ENCODE data around the gene TSNAX.

GRCh38 chr1:231611111-231611510 is 82.6 kb downstream of the TSNAX start:
- no peak for TF ChIP-seq MLLT1 (IDR thresholded peaks at IDR 0.05)
- TF ChIP-seq DPF2 (IDR thresholded peaks at IDR 0.05) = no peak
- TF ChIP-seq MECOM (CRISPR knock-in tag; IDR thresholded peaks at IDR 0.05) = no peak
- no peak for TF ChIP-seq CTCF (IDR thresholded peaks at IDR 0.05 in 2 of 3, conservative IDR thresholded peaks at IDR 0.05 in 1 of 3; ENCODE audit: insufficient read depth in 2 of 3, low read depth in 1 of 3, low read length in 3 of 3)
- no peak for TF ChIP-seq TCF3 (CRISPR knock-in tag; IDR thresholded peaks at IDR 0.05)
- TF ChIP-seq JUN (IDR thresholded peaks at IDR 0.05; ENCODE audit: borderline replicate concordance, low read depth, low read length) = no peak
- TF ChIP-seq JUN (CRISPR knock-in tag; IDR thresholded peaks at IDR 0.05; ENCODE audit: borderline replicate concordance) = no peak
- TF ChIP-seq NELFE (IDR thresholded peaks at IDR 0.05; ENCODE audit: insufficient read depth, insufficient read length) = no peak
- TF ChIP-seq CUX1 (CRISPR knock-in tag; IDR thresholded peaks at IDR 0.05) = no peak
- TF ChIP-seq TAF7 (tag; IDR thresholded peaks at IDR 0.05) = no peak
- no peak for TF ChIP-seq GTF2F1 (IDR thresholded peaks at IDR 0.05; ENCODE audit: low read depth, low read length)
